Stimulated activated CD4-positive, alpha-beta T cell treated with anti-CD3 and anti-CD28 coated beads, Interleukin-15, amount 100 ng/mL, for 48 hours (primary cell): ENCODE results near the gene SNX1.
"Not testable (repeated sequence)": the region's sequence is repeated elsewhere in the genome, so short reads cannot be mapped to it uniquely, and the experiment has no call there.

Experiments
- DNase-seq, 2 donors: peaks; one replicate each; pipeline ENCODE4 v3.0.0-alpha.2; 2020; ENCODE audit warnings: low read depth in 2 of 2

The SNX1 gene

GRCh38 chr15:64072812-64073211 lies 23.0 kb upstream of the SNX1 start:
- DNase-seq, result no peak

- DNase-seq, result not testable (repeated sequence)
These were observed 22.3 kb upstream of the SNX1 start for GRCh38 chr15:64073496-64073895.

- no peak for DNase-seq
These were observed 13.0 kb upstream of the SNX1 start for GRCh38 chr15:64082757-64083156.

GRCh38 chr15:64089543-64090280 lies 6.1 kb upstream of the SNX1 start:
- DNase-seq, result no peak

GRCh38 chr15:64090527-64090926 lies 5.3 kb upstream of the SNX1 start:
- no peak for DNase-seq

GRCh38 chr15:64092075-64092820 lies 3.5 kb upstream of the SNX1 start:
- DNase-seq, result no peak

- DNase-seq, result peak; percentile 11 to 25
These were observed 2.7 kb upstream of the SNX1 start for GRCh38 chr15:64092864-64093626.

- peak; percentile 92 to 93 for DNase-seq
These were observed 2.0 kb upstream of the SNX1 start, which contains the start of gene CIAO2A for GRCh38 chr15:64093627-64094417. Gene CIAO2A, minus strand, starts transcription at chr15:64093838. Its CDS starts 70 bp downstream, at chr15:64093768.

- no peak for DNase-seq
These were observed 369 bp upstream of the SNX1 start for GRCh38 chr15:64095431-64095794.

GRCh38 chr15:64096668-64097384 lies 1.0 kb downstream of the SNX1 start:
- DNase-seq, result no peak

GRCh38 chr15:64099379-64099778 lies 3.6 kb downstream of the SNX1 start:
- DNase-seq, result no peak

- no peak for DNase-seq
These were observed 5.2 kb downstream of the SNX1 start for GRCh38 chr15:64100958-64101357.

- no peak for DNase-seq
These were observed 6.7 kb downstream of the SNX1 start for GRCh38 chr15:64102497-64102896.

- DNase-seq, result no peak
These were observed 9.4 kb downstream of the SNX1 start for GRCh38 chr15:64105113-64105704.

GRCh38 chr15:64107337-64107736 lies 11.6 kb downstream of the SNX1 start:
- no peak for DNase-seq

GRCh38 chr15:64110108-64110701 lies 14.4 kb downstream of the SNX1 start:
- not testable (repeated sequence) for DNase-seq

- no peak for DNase-seq
These were observed 15.3 kb downstream of the SNX1 start for GRCh38 chr15:64110950-64111678.

- DNase-seq, result no peak
These were observed 15.9 kb downstream of the SNX1 start for GRCh38 chr15:64111679-64112050.

GRCh38 chr15:64112073-64112772 lies 16.4 kb downstream of the SNX1 start:
- no peak for DNase-seq
